GM23338 (cell line): Measurements from ENCODE around the gene PPCS. TPM values are rescaled to one million over a fixed set of nuclear protein-coding genes. Genes with fewer than 3 reads are reported as not detected.

Source experiments
- ATAC-seq: fragments of 200-7000 bp; cut with Tn5 transposase; 3 replicates; pipeline ENCODE4 v1.9.1; 2020
- DNase-seq: peaks from one replicate; pipeline ENCODE4 v3.0.0-alpha.2; 2015; ENCODE audit warnings: low spot score
- H2AFZ ChIP-seq: fragments of 200-600 bp; sonication (generic); 2 replicates; pipeline ENCODE4 v1.8.0; 2016; ENCODE audit warnings: antibody characterized with exemption, mild to moderate bottlenecking, moderate library complexity
- H3F3A ChIP-seq: fragments of 200-600 bp; sonication (generic); replicated peaks from 2 replicates; pipeline ENCODE4 v1.8.0; 2017; ENCODE audit warnings: antibody characterized with exemption, mixed run types, low read depth
- H3K27ac ChIP-seq: fragments of 200-600 bp; sonication (generic); 2 replicates; pipeline ENCODE4 v1.6.1; 2016; ENCODE audit warnings: low read depth
- H3K27me3 ChIP-seq: fragments of 200-600 bp; sonication (generic); 2 replicates; pipeline ENCODE4 v1.8.0; 2016; ENCODE audit warnings: mild to moderate bottlenecking, mixed run types, moderate library complexity; ENCODE audit not compliant: insufficient read depth
- H3K36me3 ChIP-seq: fragments of 200-600 bp; sonication (generic); 2 replicates; pipeline ENCODE4 v1.8.0; 2016; ENCODE audit warnings: mild to moderate bottlenecking; ENCODE audit not compliant: insufficient read depth
- H3K4me1 ChIP-seq: fragments of 200-600 bp; sonication (generic); 2 replicates; pipeline ENCODE4 v1.8.0; 2016; ENCODE audit warnings: mild to moderate bottlenecking, moderate library complexity; ENCODE audit not compliant: insufficient read depth
- H3K4me2 ChIP-seq: fragments of 200-600 bp; sonication (generic); 2 replicates; pipeline ENCODE4 v1.7.1; 2017; ENCODE audit warnings: mixed run types
- H3K4me3 ChIP-seq: fragments of 200-600 bp; sonication (generic); 2 replicates; pipeline ENCODE4 v1.6.1; 2016; ENCODE audit warnings: mixed run types
- H3K79me2 ChIP-seq: fragments of 200-600 bp; sonication (generic); replicated peaks from 2 replicates; pipeline ENCODE4 v1.8.0; 2017; ENCODE audit warnings: mild to moderate bottlenecking; ENCODE audit not compliant: insufficient read depth
- H3K9me2 ChIP-seq: fragments of 200-600 bp; sonication (generic); 2 replicates; pipeline ENCODE4 v1.8.0; 2017; ENCODE audit not compliant: insufficient read depth
- H4K20me1 ChIP-seq: fragments of 200-600 bp; sonication (generic); replicated peaks from 2 replicates; pipeline ENCODE4 v1.8.0; 2017; ENCODE audit warnings: mild to moderate bottlenecking; ENCODE audit not compliant: insufficient read depth
- H3K27ac Mint-ChIP-seq: 2 replicates; pipeline ENCODE4 v1.8.0; 2020; ENCODE audit warnings: inconsistent platforms, mild to moderate bottlenecking, moderate library complexity, mixed read lengths
- H3K27me3 Mint-ChIP-seq: 3 replicates; pipeline ENCODE4 v1.8.0; 2022; ENCODE audit warnings: low read depth, mild to moderate bottlenecking, moderate library complexity, mixed read lengths, inconsistent platforms; ENCODE audit not compliant: insufficient read depth, poor library complexity
- H3K36me3 Mint-ChIP-seq: 3 replicates; pipeline ENCODE4 v1.8.0; 2021; ENCODE audit warnings: low read depth, mild to moderate bottlenecking, inconsistent platforms, moderate library complexity, mixed read lengths
- H3K4me1 Mint-ChIP-seq: 3 replicates; pipeline ENCODE4 v1.8.0; 2020; ENCODE audit warnings: mild to moderate bottlenecking, inconsistent platforms, mixed read lengths
- H3K4me3 Mint-ChIP-seq: 3 replicates; pipeline ENCODE4 v1.8.0; 2021; ENCODE audit warnings: moderate library complexity, mild to moderate bottlenecking, inconsistent platforms, mixed read lengths
- H3K9me3 Mint-ChIP-seq: 3 replicates; pipeline ENCODE4 v1.8.0; 2020; ENCODE audit warnings: moderate library complexity, mild to moderate bottlenecking, inconsistent platforms, mixed read lengths
- CREB1 ChIP-seq: fragments of 250-450 bp; sonication (Bioruptor Pico); IDR thresholded peaks from 2 replicates; pipeline ENCODE4 v1.5.0; 2020; ENCODE audit warnings: low read depth, mild to moderate bottlenecking, moderate library complexity
- CTCF ChIP-seq, 2 experiments: fragments of 200-600 bp in 1 of 2; sonication (generic) in 1 of 2; conservative IDR thresholded peaks; 2 replicates each; pipeline versions ENCODE4 v1.5.1 to v1.6.1; 2016 to 2017; ENCODE audit warnings: antibody characterized with exemption in 2 of 2, low read depth in 2 of 2, mild to moderate bottlenecking in 2 of 2, moderate library complexity in 1 of 2
- ETS1 ChIP-seq: IDR thresholded peaks from 2 replicates; pipeline ENCODE4 v1.6.1; 2016; ENCODE audit warnings: antibody characterized with exemption
- EZH2 ChIP-seq: fragments of 200-600 bp; sonication (generic); IDR thresholded peaks from one replicate; pipeline ENCODE4 v1.8.0; 2017; ENCODE audit warnings: antibody characterized with exemption, mild to moderate bottlenecking, low read depth; ENCODE audit not compliant: unreplicated experiment
- EZH2phosphoT487 ChIP-seq: fragments of 200-600 bp; sonication (generic); IDR thresholded peaks from one replicate; pipeline ENCODE4 v1.8.1; 2018; ENCODE audit warnings: antibody characterized with exemption; ENCODE audit not compliant: unreplicated experiment
- JUNB ChIP-seq: IDR thresholded peaks from one replicate; pipeline ENCODE4 v1.6.1; 2016; ENCODE audit warnings: antibody characterized with exemption; ENCODE audit not compliant: unreplicated experiment
- NANOG ChIP-seq: IDR thresholded peaks from 2 replicates; pipeline ENCODE4 v1.6.1; 2016; ENCODE audit warnings: antibody characterized with exemption, borderline replicate concordance
- POLR2AphosphoS5 ChIP-seq: IDR thresholded peaks from 2 replicates; pipeline ENCODE4 v1.6.1; 2016; ENCODE audit warnings: antibody characterized with exemption, low read depth
- REST ChIP-seq: IDR thresholded peaks from one replicate; pipeline ENCODE4 v1.6.1; 2018; ENCODE audit warnings: antibody characterized with exemption; ENCODE audit not compliant: unreplicated experiment
- STAT1 ChIP-seq: IDR thresholded peaks from one replicate; pipeline ENCODE4 v1.6.1; 2016; ENCODE audit warnings: antibody characterized with exemption; ENCODE audit not compliant: unreplicated experiment
- ZNF114 ChIP-seq: fragments of 250-450 bp; sonication (Bioruptor Pico); IDR thresholded peaks from 2 replicates; pipeline ENCODE4 v1.5.0; 2020; ENCODE audit warnings: mild to moderate bottlenecking, moderate library complexity
- ZNF331 ChIP-seq: fragments of 250-450 bp; sonication (Bioruptor Pico); IDR thresholded peaks from 2 replicates; pipeline ENCODE4 v1.5.0; 2020; ENCODE audit warnings: low read depth, mild to moderate bottlenecking, moderate library complexity
- ZNF462 ChIP-seq: fragments of 250-450 bp; sonication (Bioruptor Pico); IDR thresholded peaks from 2 replicates; pipeline ENCODE4 v1.5.0; 2020; ENCODE audit warnings: mild to moderate bottlenecking, moderate library complexity
- polyA plus RNA-seq: library from polyadenylated mRNA; unstranded; fragments of >200 nt; fragmentation: Nextera tagmentation; extraction: Ambion mirVana; gene quantifications from 2 replicates; pipeline ENCODE4 v1.2.1, GENCODE V29; 2016
- total RNA-seq: library from RNA; depleted of rRNA; stranded (reverse); fragments of >200 nt; shearing (Covaris generic); gene quantifications from 2 replicates; pipeline ENCODE4 v1.2.3, GENCODE V29; 2014

The PPCS gene
- total and polyA plus RNA-seq, 2 experiments from 2014 or later: 35.6 to 47.6 TPM

- H3K27ac Mint-ChIP-seq: no peak overlapping the region
- no peak overlapping the region for H3K4me3 ChIP-seq
These were observed 23.6 kb upstream of the PPCS start for GRCh38 chr1:42432714-42433113.

More at GRCh38 chr1:42432714-42433113, 23.6 kb upstream of the PPCS start:
- Mint-ChIP-seq H3K9me3 (no peaks in the 10 kb centered on the region; the same call in 2 of the 3 replicates), H3K4me3 (no peak overlapping the region), H3K27me3 (no peaks in the 10 kb centered on the region), H3K4me1 (peaks cover 11% of the 10 kb centered on the region; the same call in 2 of the 3 replicates), H3K36me3 (no peaks in the 10 kb centered on the region)
- Histone ChIP-seq H3K79me2 (no peaks in the 10 kb centered on the region), H4K20me1 (no peaks in the 10 kb centered on the region), H3K4me1 (no peaks in the 10 kb centered on the region), H2AFZ (peak overlapping the region; percentile 70; the same call in 1 of the 2 replicates), H3K9me2 (no peaks in the 10 kb centered on the region), H3K27me3 (no peaks in the 10 kb centered on the region), H3K36me3 (no peaks in the 10 kb centered on the region), H3F3A (no peaks in the 10 kb centered on the region), H3K27ac (no peak overlapping the region), H3K4me2 (no peak overlapping the region)
- DNase-seq (no peak), ATAC-seq (peak; percentile 57; the same call in 2 of the 3 replicates)
- TF ChIP-seq JUNB (no peak), EZH2phosphoT487 (no peak), STAT1 (no peak), ETS1 (no peak), ZNF114 (CRISPR knock-in tag) (no peak), REST (no peak), EZH2 (no peak), ZNF462 (CRISPR knock-in tag) (no peak), CREB1 (CRISPR knock-in tag) (no peak), ZNF331 (CRISPR knock-in tag) (no peak), NANOG (no peak), CTCF (conservative IDR thresholded peaks at IDR 0.05; ENCODE audit: low read depth in 2 of 2) (no peak), POLR2AphosphoS5 (no peak)
